Measurements from ENCODE around the gene ERVH48-1.
"Not testable (repeated sequence)": the region's sequence is repeated elsewhere in the genome, so short reads cannot be mapped to it uniquely, and the experiment has no call there.

Gene ERVH48-1

DNA sequence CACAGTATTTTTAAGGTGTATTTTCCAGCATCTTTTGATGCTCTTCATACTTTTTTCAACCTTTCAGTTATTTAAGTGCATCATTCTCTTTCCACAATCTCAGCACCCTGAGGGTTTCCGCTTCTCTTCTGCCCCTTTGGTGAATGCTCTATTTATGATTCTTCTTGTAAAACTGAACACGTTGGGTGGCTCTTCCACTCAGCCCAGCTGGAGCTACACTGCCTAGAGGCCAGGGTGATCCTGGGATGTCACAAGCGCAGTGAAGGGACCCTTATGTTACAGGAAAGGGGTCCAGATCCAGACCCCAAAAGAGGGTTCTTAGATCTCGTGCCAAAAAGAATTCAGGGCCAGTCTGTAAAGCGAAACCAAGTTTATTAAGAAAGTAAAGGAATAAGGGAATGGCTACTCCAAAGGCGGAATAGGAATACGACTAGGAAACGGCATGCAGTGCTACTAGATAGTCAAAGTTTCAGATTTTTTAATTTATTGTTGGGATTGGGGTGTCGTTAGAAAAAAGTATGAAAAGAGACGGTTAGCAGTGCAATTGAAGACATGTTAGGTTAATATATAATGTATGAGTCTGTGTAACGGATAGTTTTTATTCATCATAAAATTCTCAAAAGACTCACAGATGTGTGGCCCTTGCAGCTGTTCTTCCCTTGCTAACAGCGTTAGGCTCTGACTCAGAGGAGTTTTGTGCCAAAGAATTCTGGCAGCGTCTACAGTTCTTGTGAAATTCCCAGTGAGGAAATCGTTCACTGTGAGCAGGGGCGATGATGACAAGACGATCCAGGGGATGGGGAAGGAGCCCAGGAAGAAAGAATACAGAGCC, 14.4 kb upstream of the ERVH48-1 start:
- in situ Hi-C loops (cut with HindIII; ENCODE audit: low sequenced_read_pairs): loop anchor here (10.0 kb wide), 1 partner anchor 65 kb away; the partner anchor contains the start of gene WDR4

DNA sequence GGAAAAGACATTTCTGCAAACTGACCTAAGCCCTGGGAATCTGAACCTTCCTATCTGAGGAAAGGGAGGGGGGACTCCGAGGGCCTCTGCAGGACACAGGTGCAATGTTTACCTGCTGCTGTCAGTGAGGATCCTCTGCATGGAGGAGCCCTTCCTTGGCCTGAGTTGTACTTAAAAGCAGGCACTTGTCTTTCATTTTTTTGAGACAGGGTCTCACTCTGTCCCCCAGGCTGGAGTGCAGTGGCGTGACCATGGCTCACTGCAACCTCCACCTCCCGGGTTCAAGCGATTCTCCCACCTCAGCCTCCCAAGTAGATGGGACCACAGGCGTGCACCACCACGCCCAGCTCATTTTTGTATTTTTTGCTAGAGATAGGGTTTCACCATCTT, 13.2 kb upstream of the ERVH48-1 start:
- in situ Hi-C loops (cut with HindIII; ENCODE audit: low sequenced_read_pairs): loop anchor here (10.0 kb wide), 1 partner anchor 64 kb away; the partner anchor contains the start of gene WDR4

DNA sequence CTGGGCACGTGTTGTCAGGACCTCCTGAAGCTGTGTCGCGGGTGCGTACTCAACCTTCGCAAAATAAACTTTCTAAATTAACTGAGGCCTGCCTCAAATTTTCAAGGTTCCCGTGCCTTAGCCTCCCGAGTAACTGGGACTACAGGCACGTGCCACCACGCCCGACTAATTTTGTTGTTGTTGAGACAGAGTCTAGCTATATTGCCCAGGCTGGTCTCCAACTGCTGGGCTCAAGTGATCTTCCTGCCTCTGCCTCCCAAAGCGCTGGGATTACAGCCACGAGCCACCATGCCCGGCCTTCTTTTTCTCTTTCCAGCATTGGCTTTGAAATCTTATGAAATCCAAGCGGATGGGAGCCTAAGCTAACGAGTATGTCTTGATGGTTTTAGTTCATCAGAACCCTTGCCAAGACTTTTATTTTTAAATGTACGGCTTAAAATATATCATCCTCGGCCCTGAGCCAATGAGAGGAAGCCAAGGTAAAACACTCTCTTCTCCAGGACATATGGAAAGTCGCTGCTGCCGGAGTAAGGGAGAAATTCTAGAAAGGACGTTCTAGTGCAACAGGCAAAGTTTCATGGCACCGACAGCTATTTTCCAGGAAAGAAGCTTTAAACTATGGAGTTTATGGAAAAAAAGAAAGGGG, 12.7 kb upstream of the ERVH48-1 start:
- in situ Hi-C loops (cut with HindIII; ENCODE audit: low sequenced_read_pairs): loop anchor here (10.0 kb wide), 1 partner anchor 63 kb away; the partner anchor contains the start of gene WDR4

DNA sequence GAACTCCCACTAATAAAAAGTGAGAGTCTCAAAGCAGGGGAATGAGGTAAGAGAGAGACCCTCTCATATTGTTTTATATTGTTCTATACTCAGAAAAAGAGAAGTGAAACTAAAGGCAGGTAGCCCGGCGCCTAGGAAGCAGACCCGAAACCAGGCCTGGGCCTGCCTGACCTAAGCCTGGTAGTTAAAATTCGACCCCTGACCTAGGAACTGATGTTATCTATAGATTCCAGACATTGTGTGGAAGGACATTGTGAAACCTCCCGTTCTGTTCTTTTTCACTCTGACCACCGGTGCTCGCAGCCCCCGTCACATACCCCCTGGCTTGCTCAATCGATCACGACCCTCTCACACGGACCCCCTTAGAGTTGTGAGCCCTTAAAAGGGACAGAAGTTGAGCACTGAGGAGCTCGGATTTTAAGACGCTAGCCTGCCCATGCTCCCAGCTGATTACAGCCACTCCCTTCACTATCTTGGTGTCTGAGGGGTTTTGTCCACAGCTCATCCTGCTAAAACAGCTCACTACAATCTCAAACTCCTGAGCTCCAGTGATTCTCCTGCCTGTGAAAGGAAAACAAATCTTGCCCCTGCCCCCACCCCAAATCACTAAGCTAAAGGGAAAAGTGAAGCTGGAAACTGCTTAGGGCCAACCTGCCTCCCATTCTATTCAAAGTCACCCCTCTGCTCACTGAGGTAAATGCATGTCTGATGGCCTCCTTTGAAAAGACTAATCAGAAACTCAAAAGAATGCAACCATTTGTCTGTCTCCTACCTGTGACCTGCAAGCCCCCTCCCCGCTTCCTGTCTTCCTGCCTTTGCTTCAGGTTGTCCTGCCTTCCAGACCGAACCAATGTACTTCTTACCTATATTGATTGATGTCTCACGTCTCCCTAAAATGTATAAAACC, 11.9 kb upstream of the ERVH48-1 start:
- in situ Hi-C loops (cut with HindIII; ENCODE audit: low sequenced_read_pairs): loop anchor here (10.0 kb wide), 1 partner anchor 62 kb away; the partner anchor contains the start of gene WDR4

DNA sequence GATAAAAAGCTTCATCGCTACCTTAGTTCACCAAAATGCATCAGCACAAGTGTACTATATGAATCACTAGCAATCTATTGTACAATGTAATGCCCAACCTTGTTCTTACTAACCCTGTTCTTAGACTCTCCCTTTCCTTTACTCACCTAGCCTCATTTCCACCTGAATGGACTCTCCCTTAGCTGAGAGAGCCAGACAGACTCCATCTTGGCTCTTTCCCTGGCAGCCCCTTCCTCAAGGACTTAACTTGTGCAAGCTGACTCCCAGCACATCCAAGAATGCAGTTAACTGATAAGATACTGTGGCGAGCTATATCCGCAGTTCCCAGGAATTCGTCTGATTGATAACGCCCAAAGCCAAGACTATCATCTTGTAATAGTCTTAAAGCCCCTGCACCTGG, 10.9 kb upstream of the ERVH48-1 start:
- in situ Hi-C loops (cut with HindIII; ENCODE audit: low sequenced_read_pairs): loop anchor here (10.0 kb wide), 1 partner anchor 62 kb away; the partner anchor contains the start of gene WDR4

DNA sequence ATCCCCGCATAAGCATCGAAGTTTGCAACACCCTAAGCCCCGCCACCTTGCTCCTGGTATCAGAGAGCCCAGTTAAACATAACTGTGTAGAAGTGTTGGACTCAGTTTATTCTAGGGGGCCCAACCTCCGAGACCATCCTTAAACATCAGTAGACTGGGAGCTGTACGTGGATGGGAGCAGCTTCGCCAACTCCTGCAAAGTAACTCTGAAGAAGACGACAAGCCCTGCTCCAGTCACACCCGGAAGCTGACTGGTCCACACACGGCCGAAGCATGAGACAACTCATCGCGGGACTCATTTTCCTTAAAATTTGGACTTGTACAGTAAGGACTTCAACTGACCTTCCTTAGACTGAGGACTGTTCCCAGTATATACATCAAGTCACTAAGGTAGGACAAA, 8.5 kb upstream of the ERVH48-1 start:
- in situ Hi-C loops (cut with HindIII; ENCODE audit: low sequenced_read_pairs): loop anchor here (10.0 kb wide), 1 partner anchor 59 kb away; the partner anchor contains the start of gene WDR4

DNA sequence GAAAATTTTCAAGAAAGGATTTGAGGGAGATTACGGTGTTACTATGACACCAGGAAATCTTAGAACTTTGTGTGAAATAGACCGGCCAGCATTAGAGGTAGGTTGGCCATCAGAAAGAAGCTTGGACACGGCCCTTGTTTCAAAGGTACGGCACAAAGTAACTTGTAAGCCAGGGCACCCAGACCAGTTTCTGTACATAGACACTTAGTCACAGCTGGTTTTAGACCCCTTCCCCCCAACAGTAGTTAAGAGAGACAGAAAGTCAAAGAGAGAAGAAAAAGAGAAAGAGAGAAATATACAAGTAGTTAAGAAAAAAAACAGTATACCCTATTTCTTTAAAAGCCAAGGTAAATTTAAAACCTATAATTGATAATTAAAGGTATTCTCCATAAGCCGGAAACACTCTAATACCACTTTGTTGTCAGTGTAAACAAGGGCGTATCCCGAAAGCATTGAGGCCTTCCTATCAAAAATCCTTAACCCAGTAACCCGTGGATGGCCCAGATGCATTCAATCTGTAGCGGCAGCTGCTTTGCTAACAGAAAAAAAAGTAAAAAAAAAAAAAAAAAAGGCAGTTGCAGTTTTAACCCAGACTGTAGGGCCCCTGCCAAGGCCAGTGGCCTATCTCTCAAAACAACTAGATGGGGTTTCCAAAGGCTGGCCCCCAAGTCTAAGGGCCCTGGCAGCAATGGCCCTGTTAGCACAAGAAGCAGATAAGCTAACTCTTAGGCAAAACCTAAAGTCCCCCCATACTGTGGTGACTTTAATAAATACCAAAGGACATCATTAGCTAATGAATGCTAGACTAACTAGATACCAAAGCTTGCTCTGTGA, 7.9 kb upstream of the ERVH48-1 start:
- in situ Hi-C loops (cut with HindIII; ENCODE audit: low sequenced_read_pairs): loop anchor here (10.0 kb wide), 1 partner anchor 59 kb away; the partner anchor contains the start of gene WDR4

DNA sequence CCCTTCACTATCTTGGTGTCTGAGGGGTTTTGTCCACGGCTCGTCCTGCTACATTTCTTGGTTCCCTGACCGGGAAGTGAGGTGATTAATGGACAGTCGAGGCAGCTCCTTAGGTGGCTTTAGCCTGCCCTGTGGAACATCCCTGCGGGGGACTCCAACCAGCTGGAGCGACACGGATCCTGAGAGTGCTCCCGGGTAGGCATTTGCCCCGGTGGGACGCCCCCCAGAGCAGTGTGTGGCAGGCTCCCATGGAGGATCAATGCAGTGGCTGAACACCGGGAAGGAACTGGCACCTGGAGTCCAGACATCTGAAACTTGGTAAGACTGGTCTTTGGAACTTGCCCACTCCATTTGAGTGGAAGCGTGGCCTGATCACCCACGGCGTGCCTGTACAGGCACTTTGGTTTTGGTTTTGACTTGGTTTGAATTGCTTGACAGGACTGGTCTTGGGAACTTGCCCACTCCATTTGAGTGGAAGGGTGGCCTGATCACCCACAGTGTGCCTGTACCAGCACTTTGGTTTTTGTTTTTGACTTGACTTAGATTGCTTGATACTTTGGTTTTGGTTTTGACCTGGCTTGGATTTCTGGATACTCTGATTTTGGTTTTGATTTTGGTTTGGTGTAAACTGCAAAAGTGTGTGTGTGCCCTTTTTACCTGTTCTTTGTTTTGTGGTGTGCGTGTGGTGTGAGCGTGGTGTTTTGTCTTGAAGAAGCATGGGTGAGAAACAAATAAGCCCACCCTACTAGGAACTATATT, 7.1 kb upstream of the ERVH48-1 start:
- in situ Hi-C loops (cut with HindIII; ENCODE audit: low sequenced_read_pairs): loop anchor here (10.0 kb wide), 1 partner anchor 58 kb away; the partner anchor contains the start of gene WDR4

DNA sequence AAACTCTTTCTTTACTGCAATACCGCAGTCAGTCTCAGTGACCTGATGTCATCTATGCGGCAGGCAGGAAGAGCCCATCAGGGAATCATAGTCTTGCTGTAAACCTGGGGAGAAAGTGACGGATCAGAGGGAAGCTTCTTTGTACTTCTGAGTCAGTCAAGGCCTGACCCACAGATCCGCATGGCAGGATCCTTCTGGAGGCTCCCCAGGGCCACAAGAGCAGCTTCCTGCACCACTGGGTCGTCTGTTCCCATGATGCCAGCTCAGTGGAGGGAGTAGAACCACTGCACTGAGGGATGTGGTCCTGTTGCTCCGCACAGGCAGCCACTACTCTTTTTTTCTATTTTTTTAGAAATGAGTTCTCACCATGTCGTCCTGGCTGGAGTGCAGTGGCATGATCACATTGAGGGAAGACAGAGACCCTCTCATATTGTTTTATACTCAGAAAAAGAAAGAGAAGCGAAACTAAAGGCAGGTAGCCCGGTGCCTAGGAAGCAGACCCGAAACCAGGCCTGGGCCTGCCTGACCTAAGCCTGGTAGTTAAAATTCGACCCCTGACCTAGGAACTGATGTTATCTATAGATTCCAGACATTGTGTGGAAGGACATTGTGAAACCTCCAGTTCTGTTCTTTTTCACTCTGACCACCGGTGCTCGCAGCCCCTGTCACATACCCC, 6.3 kb upstream of the ERVH48-1 start:
- in situ Hi-C loops (cut with HindIII; ENCODE audit: low sequenced_read_pairs): loop anchor here (10.0 kb wide), 1 partner anchor 57 kb away; the partner anchor contains the start of gene WDR4

DNA sequence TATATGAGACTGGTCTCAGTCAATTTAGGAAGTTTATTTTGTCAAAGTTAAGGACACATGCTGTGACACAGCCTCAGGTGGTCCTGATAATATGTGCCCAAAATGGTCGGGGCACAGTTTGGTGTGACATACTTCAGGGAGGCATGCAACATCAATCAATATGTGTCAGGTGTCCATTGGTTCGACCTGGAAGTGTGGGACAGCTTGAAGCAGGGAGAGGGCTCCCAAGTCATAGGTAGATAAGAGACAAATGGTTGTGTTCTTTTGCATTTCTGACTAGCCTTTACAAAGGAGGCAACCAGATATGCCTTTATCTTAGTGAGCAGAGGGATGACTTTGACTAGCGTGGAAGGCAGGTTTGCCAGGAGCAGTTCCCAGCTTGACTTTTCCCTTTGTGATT, 4.5 kb upstream of the ERVH48-1 start:
- in situ Hi-C loops (cut with HindIII; ENCODE audit: low sequenced_read_pairs): loop anchor here (10.0 kb wide), 1 partner anchor 55 kb away; the partner anchor contains the start of gene WDR4

DNA sequence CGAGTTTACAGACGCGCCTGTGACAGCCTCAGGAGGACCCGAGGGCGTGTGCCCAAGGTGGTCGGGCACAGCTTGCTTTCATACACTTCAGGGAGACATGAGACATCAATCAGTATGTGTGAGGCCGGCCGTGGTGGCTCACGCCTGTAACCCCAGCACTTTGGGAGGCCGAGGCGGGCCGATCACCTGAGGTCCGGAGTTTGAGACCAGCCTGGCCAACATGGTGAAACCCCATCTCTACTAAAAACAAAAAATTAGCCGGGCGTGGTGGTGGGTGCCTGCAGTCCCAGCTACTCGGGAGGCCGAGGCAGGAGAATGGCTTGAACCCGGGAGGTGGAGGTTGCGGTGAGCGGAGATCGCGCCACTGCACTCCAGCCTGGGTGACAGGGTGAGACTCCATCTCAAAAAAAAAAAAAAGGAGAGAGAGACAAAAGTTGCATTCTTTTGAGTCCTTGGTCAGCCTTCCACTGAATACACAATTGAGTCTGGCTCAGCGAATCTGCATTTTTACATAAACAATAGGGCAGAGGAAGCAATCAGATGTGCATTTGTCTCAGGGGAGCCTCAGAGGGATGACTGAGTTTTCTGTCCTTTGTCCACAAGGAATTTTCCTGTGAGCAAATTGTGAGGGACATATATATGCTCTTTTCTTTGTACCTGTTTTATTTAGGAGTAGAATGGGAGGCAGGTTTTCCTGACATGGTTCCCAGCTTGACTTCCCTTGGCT, 2.2 kb upstream of the ERVH48-1 start:
- in situ Hi-C loops (cut with HindIII; ENCODE audit: low sequenced_read_pairs): not testable (repeated sequence)

DNA sequence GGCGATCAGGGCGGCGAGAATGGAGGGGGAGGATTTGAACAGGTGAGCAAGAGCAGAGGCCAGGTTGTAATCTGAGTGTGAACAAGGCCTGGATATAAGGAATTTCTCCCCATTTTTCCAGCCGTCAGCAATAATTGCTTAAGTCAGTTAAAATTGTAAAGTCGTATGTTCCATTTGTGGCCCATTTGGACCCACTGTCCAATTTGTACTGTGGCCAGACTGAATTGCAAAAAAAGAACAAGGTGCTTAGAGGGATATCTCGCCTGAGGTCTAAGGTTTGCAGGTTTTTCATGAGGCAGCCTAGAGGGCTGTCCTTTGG, 1.0 kb downstream of the ERVH48-1 start:
- in situ Hi-C loops (cut with HindIII; ENCODE audit: low sequenced_read_pairs): no loop called here

DNA sequence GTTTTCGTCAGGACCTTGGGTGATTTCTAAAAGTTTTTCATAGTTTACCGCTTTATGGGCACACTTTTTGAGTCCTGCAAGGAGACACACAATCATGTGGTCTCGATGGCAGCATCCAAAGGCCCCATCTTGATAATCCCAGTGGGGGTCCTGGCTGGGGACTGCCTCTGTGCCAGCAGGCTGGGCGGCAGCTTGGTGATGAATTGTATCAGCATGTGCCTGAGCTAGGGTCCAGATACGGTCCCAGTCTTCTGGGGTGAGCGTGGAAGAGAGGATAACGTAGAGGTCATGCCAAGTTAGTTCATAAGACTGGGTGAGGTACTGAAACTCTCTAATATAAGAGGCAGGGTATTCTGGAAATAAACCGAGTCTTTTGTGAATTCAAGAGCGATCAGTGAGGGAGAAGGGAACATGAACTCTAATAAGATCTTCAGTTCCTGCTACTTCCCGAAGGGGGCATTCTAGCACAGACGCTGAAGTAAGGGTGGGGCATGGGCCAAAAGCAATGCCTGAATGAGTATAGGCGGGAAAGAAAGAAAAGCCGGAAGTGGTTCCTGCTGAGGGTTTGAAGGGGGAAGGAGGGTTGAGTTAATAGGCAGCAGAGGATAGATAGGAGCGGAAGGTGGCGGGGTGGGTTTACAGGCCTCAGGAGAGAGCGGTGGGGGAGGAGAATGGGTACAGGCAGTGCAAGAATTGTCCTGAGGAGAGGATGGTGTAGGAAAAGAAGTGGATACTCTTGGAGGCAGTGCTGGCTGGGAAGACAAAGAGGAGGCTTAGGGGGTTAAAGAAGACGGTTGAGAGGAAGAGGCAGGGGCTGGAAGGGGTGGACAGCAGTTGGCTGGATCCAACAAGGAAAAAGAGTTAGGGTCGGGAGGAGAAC, 1.6 kb downstream of the ERVH48-1 start:
- in situ Hi-C loops (cut with HindIII; ENCODE audit: low sequenced_read_pairs): no loop called here

DNA sequence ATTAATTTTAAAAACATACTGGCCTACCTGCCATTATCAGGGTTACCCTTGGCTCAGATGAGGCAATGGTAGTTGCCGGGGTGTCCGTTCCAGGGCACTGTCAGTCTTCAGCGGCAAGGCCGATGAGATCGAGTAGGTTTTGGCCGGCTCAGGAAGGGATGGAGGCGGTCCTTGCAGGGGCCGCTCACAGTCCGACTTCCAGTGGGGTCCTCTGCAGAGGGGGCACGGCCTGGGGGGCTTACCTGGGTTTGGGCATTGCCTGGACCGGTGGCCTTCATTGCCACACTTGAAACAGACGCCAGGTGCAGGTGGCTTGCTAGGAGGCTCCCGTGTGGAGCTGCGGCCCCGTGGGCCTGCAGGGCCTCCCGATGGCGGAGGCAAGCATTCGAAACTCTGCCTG, 2.5 kb downstream of the ERVH48-1 start:
- in situ Hi-C loops (cut with HindIII; ENCODE audit: low sequenced_read_pairs): no loop called here

DNA sequence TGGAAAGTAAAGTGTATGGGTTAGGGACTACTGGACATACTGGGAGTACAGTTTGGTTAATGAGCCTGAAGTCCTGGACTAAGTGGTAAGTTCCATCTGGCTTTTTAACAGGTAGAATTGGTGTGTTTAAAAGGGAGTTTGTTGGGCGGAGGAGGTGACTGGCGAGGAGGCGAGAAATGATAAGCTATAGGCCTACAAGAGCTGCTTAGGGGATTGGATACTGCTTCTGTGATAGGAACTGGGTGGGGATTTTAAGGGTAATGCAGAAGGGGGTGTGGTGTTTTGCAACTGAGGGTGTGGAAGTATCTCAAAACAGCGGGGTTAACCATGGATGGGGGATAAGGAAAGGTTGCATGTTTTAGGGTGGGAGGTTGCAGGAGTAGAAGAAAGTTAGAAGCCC, 3.5 kb downstream of the ERVH48-1 start:
- in situ Hi-C loops (cut with HindIII; ENCODE audit: low sequenced_read_pairs): no loop called here

DNA sequence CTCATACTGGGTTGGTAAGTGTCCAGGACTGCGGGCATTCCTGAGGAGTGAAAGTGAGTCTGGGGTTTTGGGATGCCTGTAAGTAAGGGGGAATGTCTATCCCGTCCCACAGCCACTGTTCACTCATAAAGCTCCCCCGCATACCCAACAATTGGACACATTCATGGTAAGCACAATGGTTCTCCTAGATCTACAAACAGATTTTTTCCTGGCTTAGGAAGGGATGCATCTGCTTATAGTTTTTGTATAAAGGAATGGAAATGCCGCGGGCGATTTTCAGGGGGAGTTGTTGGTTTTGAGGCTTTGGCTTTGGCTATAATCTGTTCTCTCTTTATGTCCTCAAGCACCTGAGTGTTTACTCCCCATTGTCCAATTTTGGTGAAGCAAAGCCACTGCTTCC, 7.1 kb downstream of the ERVH48-1 start:
- in situ Hi-C loops (cut with HindIII; ENCODE audit: low sequenced_read_pairs): no loop called here

DNA sequence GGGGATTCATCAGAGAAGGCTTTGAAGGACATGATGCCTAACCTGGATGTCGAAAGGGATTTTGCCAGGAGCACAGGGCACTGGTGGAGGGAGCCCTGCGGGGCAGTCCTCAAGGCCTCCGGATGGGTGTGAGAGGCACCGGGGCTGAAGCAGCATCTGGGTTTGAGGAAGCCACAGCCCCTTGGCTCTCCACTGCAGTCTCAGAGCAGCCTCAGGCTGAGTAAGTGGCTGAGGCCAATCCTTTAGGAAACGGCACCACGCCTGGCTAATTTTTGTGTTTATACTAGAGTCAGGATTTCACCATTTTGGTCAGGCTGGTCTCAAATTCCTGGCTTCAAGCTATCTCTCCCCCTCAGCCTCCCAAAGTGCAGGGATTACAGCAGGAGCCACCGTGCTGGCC, 12.0 kb downstream of the ERVH48-1 start:
- in situ Hi-C loops (cut with HindIII; ENCODE audit: low sequenced_read_pairs): no loop called here
